ENCODE results near the gene QSOX2. TPM values are rescaled to one million over a fixed set of nuclear protein-coding genes. Genes with fewer than 3 reads are reported as not detected.

The QSOX2 gene
- total RNA-seq, 4 donors from 2014 or later, result 5.1 to 23.9 (median 7.4) TPM

- H3K4me3 ChIP-seq, result no peak overlapping the region
- no peak overlapping the region for H3K27ac ChIP-seq
- DNase-seq, result no peak
- TF ChIP-seq, protein P1, sequence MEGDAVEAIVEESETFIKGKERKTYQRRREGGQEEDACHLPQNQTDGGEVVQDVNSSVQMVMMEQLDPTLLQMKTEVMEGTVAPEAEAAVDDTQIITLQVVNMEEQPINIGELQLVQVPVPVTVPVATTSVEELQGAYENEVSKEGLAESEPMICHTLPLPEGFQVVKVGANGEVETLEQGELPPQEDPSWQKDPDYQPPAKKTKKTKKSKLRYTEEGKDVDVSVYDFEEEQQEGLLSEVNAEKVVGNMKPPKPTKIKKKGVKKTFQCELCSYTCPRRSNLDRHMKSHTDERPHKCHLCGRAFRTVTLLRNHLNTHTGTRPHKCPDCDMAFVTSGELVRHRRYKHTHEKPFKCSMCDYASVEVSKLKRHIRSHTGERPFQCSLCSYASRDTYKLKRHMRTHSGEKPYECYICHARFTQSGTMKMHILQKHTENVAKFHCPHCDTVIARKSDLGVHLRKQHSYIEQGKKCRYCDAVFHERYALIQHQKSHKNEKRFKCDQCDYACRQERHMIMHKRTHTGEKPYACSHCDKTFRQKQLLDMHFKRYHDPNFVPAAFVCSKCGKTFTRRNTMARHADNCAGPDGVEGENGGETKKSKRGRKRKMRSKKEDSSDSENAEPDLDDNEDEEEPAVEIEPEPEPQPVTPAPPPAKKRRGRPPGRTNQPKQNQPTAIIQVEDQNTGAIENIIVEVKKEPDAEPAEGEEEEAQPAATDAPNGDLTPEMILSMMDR (IDR thresholded peaks at IDR 0.05), result no peak
- no peak for TF ChIP-seq POLR2A (IDR thresholded peaks at IDR 0.05)
- no peaks in the 10 kb centered on the region for H3K9me3 ChIP-seq
- H3K4me1 ChIP-seq, result no peaks in the 10 kb centered on the region
- H3K36me3 ChIP-seq, result no peaks in the 10 kb centered on the region
- no peaks in the 10 kb centered on the region for H3K27me3 ChIP-seq
Measured at GRCh38 chr9:136177224-136177623, 68.4 kb downstream of the QSOX2 start.

- DNase-seq, result no peak
- no peak overlapping the region for H3K4me3 ChIP-seq
- no peaks in the 10 kb centered on the region for H3K27me3 ChIP-seq
- no peaks in the 10 kb centered on the region for H3K36me3 ChIP-seq
- H3K27ac ChIP-seq, result no peak overlapping the region
- TF ChIP-seq POLR2A (IDR thresholded peaks at IDR 0.05), result no peak
- TF ChIP-seq, protein P1 (IDR thresholded peaks at IDR 0.05), result no peak
- no peaks in the 10 kb centered on the region for H3K9me3 ChIP-seq
- H3K4me1 ChIP-seq, result no peaks in the 10 kb centered on the region
Measured at GRCh38 chr9:136175616-136176197, 69.9 kb downstream of the QSOX2 start.

- TF ChIP-seq, protein P1 (IDR thresholded peaks at IDR 0.05), result no peak
- TF ChIP-seq POLR2A (IDR thresholded peaks at IDR 0.05), result no peak
- no peaks in the 10 kb centered on the region for H3K27me3 ChIP-seq
Measured at GRCh38 chr9:136174779-136175615, 70.6 kb downstream of the QSOX2 start.

DNA sequence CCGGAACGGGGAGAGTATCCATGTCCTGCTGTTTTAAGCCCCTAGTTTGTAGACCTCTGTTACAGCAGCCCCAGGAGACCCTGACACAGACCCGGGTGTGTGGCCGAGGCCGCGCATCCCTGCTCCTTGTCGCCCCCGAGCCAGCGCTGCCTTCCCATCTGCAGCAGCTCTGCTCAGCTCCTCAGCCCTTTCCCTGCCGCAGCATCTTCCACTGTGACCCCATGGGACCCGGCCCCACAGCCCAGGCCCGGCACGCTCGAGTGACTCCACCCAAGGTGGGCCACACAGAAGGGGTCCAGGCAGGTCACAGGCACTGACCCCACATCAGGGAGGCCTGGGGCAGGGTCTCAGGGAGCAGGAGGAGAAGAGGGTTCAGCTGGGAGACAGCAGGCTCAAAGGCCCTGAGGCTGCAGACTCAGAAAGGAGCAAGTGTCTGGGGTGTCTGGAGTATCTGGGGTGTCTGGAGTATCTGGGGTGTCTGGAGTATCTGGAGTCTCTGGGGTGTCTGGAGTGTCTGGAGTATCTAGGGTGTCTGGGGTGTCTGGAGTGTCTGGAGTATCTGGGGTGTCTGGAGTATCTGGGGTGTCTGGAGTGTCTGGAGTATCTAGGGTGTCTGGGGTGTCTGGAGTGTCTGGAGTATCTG, 71.8 kb downstream of the QSOX2 start:
- H3K27ac ChIP-seq, result no peak overlapping the region
- DNase-seq, result no peak

More at GRCh38 chr9:136174779-136175615, 70.6 kb downstream of the QSOX2 start:
- Histone ChIP-seq H3K9me3 (no peaks in the 10 kb centered on the region), H3K36me3 (no peaks in the 10 kb centered on the region), H3K27ac (no peak overlapping the region), H3K4me3 (no peak overlapping the region), H3K4me1 (no peaks in the 10 kb centered on the region)
- DNase-seq, result no peak

DNA sequence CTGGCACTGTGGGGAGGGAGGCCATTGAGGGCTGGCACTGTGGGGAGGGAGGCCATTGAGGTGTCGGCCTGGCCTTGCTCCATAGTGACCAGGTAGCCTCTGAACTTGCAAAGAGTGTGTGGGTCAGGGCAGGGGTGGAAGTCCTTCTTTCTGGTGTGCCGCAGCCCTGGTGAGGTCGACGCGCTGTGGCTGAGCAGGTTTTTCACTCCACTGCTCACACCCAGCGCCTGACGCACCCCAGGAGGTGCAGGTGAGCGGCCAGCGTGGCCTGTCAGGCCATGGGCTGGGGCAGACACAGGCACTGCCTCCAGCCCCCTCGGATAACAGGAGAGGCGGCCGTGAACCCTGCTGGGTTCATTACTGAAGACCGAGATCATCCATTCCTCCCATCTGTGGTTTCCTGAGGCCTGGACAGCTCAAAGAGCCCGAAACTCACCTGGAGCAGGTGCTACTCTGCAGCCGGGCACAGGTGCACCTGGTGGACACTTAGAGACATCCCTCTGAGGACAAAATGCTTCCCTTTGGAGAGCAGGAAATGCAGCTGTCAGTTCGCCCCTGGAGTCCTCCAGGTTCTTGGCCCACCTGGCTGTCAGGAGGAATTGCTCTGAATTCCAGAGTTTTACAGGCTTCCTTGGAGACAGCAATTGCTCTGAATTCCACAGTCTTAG, 73.1 kb downstream of the QSOX2 start:
- peaks cover 0 to 4% of the 10 kb centered on the region in 2 donors for H3K27me3 ChIP-seq
- H3K27ac ChIP-seq, result no peak overlapping the region
- H3K9me3 ChIP-seq, result no peaks in the 10 kb centered on the region
- no peak for DNase-seq
- H3K36me3 ChIP-seq, result no peaks in the 10 kb centered on the region
- TF ChIP-seq POLR2A (IDR thresholded peaks at IDR 0.05), result no peak
- TF ChIP-seq, protein P1 (IDR thresholded peaks at IDR 0.05), result no peak
- H3K4me3 ChIP-seq, result no peak overlapping the region
- no peaks in the 10 kb centered on the region for H3K4me1 ChIP-seq

More for the DNA sequence above, 71.8 kb downstream of the QSOX2 start:
- H3K9me3 ChIP-seq, result no peaks in the 10 kb centered on the region
- H3K36me3 ChIP-seq, result no peaks in the 10 kb centered on the region
- H3K4me1 ChIP-seq, result no peaks in the 10 kb centered on the region
- no peak for TF ChIP-seq POLR2A (IDR thresholded peaks at IDR 0.05)
- TF ChIP-seq, protein P1 (IDR thresholded peaks at IDR 0.05), result no peak
- H3K27me3 ChIP-seq, result peaks cover 0 to 4% of the 10 kb centered on the region in 2 donors
- H3K4me3 ChIP-seq, result no peak overlapping the region

Data from Peyer's patch (tissue), 4 donors.